Measurements from ENCODE around the gene C11orf21.
A peak's percentile ranks its signal among the peaks of the same experiment; 100 is the strongest.

C11orf21 gene

DNA sequence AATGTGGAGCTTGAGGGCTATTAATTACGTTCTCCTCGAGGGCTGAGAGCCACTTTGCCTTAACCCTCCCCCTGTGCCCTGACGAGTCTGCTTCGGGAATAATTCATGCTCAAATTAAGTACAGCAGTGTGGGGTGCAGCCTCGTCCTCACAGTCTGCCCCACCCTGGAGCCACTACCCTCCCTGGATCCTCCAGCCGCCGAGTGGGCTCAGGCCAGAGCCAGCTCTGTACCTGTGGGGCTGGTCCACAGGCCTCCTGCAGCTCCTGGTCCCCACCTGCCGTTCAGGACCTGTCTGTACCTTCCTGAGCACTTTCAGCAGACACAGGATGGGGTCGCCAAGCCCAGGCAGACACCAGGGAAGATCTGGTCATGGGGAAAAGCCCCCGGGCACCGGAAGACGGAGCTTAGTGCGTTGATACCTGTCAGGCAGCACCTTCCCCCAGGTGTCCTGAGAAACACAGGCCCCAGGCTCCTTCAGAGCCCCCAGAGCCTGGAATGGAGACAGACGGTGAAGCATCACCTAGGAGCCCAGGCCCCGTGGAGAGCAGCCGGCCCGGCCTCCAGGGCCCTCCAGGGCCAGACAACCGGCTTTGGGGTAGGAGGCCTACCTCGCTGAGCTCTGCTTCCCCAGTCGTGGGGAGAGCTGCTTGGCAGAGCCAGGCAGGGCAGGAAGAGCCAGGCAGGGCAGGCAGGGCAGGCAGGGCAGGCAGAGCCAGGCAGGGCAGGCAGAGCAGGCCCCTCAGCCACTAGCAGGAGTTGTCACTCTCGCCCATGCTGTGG is 9.8 kb upstream of the C11orf21 start:
- peak in 1 of 42 donors; percentile 13 for DNase-seq
- intact Hi-C loops (cut with DNase I) = loop anchor here (10.0 kb wide), 1 partner anchor 63 kb away; the partner anchor contains the start of gene CD81

DNA sequence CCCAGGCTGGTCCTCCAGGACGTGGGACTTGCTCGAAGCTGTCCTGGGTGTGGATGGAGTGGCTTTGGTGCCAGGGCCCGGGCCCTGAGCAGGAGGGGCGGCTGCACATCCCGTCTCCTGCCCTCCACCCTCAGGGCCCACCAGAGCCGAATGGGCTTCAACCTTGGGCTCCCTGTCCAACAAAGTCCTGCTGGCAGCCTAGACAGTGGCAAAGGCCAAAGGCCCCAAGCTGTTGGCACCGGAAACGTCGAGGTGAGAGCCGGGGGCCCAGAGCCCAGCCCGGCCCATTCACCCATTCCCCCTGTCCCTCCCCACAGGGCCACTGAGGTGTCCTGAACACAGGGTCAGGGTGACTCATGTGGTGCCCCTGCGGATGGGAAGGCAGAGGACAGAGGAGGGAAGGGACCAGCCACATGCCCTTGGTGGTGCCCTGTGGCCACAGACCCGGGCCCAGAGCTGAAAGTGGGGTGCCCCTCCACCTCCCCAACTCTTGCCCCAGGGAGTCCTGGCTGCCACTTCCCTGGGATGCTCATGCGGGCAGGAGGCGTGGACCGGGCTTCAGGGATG is 9.2 kb upstream of the C11orf21 start:
- intact Hi-C loops (cut with DNase I) = loop anchor here (10.0 kb wide), 1 partner anchor 64 kb away; the partner anchor contains the start of gene CD81
- DNase-seq = peak in 2 of 42 donors; percentile 5 to 9

DNA sequence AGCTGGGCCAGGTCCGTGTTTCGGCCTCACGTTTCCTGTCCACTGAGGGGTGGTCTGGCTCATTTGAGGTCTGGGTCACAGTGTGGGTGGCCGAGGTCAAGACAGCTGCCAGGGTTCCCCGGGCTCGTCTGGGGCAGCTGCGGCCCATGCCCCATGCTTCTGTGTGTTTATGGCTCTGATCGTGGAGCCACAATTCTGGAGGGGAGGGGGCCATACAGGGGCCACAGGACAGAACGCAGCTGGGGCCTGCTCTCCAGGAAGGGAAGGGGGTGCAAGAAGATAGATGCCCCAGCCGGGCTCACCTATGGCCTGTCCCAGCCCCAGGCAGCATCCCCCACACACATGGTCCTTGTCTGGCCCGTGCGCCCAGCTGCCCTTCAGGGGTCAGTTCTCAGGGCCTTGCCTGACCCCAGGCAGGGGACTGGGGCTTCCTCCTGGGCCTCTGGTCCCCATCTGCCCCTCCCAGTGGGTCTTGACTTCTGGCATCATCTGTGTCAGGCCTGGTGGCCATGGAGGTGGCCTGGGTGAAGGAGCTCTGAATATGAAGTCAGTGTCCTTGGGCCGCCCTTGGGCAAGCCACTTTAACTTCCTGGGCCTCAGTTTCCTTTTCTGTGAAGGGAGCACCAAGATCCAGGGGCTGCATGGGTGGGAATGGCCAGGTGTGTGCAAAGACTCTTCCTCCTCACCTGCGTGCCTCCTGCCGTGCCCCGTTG is 8.5 kb upstream of the C11orf21 start:
- DNase-seq = peak in 2 of 42 donors; percentile 4 to 13
- intact Hi-C loops (cut with DNase I) = loop anchor here (10.0 kb wide), 1 partner anchor 65 kb away; the partner anchor contains the start of gene CD81

DNA sequence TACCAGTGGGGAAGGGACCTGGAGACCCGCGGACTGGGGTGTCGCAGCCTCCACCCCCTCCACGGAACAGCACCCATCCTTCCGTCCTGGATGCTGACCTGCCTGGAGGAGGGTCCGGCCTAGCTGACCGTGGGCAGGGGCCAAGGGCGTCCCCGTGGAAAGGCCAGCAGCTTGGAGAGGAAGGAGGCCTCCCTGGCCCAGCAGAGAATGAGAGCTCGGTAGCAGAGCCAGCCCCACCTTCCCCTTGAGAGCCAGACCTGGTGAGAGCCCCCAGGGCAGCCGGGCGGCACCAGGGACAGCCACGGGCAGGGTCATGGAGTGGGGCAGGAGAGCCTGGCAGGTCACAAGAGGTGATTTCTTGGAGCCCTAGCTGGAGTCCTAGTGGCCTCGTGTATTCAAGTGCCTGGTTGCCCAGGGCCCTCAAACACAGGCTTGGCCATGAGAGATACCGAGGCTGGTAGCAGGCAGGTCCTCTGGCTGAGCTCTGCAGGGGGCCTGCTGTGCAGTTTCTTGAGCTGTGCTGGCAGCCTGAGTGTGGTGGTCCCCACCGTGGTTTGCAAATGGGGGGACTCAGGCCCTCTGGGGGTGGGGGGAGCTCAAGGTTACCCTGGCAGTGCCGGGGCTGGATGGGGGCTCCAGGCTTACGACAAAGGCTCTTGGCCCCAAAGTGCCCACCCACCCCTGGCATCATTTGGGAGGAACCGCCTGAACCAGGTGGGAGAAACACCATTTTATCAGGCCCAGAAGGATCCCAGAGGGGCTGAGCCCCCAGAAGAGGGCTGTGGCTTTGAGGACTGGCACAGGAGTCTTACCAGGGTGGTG is 7.7 kb upstream of the C11orf21 start:
- no peak for DNase-seq
- intact Hi-C loops (cut with DNase I) = loop anchor here (10.0 kb wide), 3 partner anchors 65 to 585 kb away; partner anchors contain the start of gene CD81

DNA sequence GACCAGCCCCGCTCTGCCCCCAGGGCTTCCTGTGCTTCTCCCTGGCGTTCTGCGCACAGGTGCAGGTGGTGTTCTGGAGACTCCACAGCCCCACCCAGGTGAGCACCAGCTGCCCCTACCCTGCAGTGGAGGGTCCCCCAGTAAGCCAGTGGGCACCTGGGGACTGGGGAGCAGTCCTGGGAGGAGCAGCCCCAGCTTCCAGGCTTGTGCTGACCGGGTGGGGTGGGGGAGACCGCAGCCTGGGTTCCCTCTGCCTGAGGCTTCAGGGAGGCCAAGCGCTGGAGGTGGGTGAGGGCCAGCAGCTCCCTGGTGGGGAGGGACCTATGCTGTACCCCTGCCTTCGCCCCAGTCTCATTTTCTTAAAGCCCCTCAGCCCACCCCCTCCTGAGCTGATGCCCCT is 7.0 kb upstream of the C11orf21 start:
- DNase-seq = no peak
- intact Hi-C loops (cut with DNase I) = loop anchor here (10.0 kb wide), 2 partner anchors 226 to 586 kb away; no protein-coding TSS in a partner anchor

DNA sequence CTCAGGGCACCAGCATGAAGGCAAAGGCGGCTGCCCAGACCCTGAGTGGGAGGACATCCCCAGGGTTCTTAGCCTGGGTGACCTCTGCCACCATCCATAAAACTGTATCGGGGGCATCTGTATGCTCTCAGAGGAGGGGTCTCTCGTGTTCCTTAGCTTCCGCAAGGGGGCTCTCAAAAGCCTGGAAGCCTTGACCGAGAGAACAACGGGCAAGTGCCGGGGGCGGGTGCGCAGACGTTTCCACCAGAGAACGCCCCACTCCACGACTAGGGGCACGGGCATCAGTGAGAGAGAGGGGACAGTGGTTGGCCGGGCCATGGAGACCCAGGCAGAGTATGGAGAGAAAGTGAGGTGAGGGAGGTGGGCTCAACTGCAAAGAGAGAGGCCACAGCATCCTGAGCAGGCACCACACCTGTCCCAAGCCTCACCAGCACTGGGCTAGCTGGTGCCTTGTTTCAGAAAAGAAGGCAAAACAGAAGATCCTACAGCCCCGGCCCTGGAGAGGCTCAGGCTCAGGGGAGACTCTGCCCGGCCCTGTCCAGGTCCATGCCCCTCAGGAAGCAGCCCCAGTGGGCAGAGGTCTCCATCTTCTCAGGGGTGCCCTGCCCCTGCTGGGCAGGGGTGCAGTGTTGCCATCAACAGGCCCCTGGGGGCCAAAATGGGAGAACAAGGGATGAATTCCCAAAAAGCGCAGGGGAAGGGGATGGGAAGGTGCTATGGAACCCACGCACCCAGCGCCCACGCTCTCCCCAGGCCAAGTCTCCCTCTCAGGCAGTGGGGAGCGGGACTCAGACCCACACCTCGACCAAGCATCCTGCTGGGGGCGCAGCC is 6.0 kb upstream of the C11orf21 start:
- peak in 1 of 42 donors; percentile 11 for DNase-seq
- intact Hi-C loops (cut with DNase I) = loop anchor here (10.0 kb wide), 2 partner anchors 227 to 587 kb away; no protein-coding TSS in a partner anchor

DNA sequence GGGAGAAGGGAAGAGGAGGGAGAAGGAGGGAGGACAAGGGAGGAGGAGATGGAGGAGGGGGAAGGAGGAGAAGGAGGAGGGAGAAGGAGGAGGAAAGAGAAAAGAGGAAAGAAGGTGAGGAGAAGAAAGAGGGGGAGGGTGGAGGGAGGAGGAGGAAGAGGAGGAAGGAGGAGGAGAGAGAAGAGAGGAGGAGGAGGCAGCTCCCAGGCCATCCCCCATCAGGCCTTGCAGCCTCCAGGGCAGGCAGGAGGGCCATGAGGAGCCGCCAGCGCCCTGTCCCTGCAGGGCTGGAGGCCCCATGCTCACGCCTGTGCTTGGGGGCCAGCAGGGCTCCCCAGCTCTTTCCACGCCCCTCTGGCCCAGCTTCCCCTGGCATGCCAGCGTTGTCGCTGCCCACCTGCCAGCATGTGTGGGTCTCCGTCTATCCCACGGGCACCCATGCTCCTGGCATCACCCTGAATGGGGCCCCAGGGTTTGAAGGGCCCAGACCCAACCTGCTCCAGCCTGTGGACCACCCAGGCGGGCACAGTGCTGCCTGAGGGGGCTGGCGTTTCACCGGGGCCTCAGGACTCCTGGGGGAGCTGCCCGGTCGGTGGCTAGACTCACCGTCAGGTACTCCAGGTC is 5.3 kb upstream of the C11orf21 start:
- intact Hi-C loops (cut with DNase I) = loop anchor here (10.0 kb wide), 2 partner anchors 228 to 588 kb away; no protein-coding TSS in a partner anchor
- peak in 6 of 42 donors; percentile 1 to 39 (median 14) for DNase-seq

DNA sequence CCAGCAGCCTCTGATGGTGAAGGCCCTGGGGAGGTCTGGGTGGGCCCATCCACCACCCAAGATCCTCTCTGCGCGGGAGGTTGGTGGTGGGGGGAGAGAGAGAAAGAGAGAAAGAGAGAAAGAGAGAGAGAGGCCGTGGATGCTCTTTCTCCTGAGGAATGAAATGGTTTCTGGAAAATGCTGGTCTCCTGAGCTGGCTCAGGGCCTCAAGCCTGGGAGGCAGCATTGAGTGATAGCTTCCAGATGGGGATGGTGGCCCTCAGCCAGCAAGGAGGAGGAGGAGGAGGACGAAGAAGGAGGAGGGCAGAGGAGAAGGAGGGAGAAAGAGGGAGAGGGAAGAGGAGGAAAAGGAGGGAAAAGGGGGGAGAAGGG is 4.7 kb upstream of the C11orf21 start:
- intact Hi-C loops (cut with DNase I) = loop anchor here (10.0 kb wide), 2 partner anchors 228 to 588 kb away; no protein-coding TSS in a partner anchor
- peak in 8 of 42 donors; percentile 3 to 40 (median 12) for DNase-seq

DNA sequence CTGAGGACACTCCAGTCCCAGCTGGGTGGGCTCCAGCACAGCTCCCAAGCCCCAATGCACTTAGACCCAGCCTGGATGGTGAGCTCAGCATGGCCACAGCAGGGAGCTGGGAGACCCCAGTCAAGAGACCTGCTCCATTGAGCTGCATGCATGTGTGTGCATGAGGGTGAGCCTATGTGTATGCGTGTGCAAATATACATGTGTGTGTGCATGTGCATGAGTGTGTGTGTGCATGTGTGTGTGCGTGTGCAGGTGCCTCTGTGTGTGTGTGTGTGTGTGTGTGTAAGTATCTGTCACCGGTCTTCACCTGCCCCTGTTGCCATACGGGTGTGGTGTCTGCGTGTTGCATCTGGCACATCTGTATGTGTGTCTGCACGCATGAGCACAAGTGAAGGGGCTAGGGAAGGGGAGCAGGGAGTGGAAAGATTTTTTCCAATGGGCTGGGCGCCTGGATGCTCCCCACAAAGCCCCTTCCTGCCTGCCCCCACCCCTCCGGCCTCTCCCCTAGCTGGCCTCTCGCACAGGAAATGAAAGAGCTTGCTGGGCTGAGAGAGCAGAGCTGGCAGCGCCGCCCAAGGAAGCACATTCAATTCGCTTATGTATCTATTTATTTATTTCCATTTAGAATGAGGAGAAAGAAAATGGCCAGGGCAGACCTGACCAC is 4.2 kb upstream of the C11orf21 start:
- DNase-seq = peak in 9 of 42 donors; percentile 2 to 43 (median 25)

DNA sequence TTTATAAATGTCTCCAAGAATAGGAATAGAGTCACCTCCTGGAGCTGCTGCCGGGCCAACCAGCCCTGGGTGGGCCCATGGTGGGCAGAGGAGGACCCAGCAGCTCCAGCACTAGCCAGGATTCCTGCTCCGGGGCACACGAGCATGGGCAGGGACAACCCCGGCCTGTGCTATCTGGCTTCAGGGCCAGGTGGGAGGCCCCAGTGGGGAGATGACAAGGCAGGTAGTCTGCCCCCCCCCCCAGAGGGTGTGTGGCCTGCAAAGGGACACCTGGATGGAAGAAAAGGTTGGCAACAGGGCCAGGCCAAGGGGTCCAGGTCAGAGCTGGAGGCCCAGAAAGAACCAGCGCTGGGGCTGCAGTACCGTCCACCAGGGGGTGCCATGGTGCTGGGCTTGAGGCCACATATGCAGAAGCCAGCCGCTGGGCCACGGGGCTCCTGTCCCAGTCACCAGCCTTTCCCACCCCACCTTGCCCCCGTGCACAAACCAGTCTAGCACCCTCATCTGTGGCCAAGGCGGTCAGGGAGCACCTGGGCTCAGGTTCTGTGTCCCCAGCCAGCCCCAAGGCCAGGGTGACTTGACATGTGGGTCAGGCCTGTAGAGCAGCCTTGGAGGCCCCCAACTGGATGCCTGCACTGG is 3.5 kb upstream of the C11orf21 start:
- intact Hi-C loops (cut with DNase I) = loop anchor here (2.0 to 10.0 kb wide), 3 partner anchors 116 to 590 kb away; no protein-coding TSS in a partner anchor

More for the DNA sequence above, 4.2 kb upstream of the C11orf21 start:
- intact Hi-C loops (cut with DNase I) = loop anchor here (2.0 to 10.0 kb wide), 3 partner anchors 115 to 589 kb away; no protein-coding TSS in a partner anchor

DNA sequence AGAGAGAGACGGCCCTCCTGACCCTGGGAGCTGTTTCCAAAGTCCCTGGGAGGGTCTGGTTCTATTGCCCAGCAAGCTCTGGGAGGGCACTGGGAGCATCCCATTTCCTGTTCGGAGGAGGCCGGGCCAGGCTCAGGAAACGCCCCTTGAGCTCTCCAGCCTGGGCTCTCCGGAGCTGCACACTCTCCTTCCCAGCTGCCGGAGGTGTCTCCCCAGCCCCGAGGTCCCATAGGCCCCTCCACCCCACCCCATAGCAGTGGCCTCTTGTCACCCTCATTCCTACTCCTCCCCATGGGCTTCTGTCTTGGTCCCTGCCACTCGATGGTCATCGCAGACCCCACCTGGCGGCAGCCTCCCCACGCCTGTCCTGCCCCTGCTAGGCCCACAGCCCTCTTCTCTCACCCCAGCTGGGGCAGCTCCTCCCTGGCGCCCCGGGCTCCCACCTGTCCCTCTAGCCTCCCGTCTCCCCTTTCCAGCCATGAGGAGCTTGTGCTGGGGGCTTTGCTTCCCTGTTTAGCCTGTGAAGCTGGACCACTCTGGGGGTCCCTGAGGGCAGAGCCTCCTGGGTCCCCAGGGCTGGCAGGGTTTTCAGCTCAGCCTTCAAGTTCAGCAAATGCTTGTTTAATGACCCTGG is 2.9 kb upstream of the C11orf21 start:
- intact Hi-C loops (cut with DNase I) = loop anchor here (2.0 to 10.0 kb wide), 3 partner anchors 116 to 590 kb away; no protein-coding TSS in a partner anchor
- DNase-seq = peak in 11 of 42 donors; percentile 3 to 30 (median 11)

More for the DNA sequence above, 3.5 kb upstream of the C11orf21 start:
- peak; percentile 83 to 96 (median 90) for DNase-seq

DNA sequence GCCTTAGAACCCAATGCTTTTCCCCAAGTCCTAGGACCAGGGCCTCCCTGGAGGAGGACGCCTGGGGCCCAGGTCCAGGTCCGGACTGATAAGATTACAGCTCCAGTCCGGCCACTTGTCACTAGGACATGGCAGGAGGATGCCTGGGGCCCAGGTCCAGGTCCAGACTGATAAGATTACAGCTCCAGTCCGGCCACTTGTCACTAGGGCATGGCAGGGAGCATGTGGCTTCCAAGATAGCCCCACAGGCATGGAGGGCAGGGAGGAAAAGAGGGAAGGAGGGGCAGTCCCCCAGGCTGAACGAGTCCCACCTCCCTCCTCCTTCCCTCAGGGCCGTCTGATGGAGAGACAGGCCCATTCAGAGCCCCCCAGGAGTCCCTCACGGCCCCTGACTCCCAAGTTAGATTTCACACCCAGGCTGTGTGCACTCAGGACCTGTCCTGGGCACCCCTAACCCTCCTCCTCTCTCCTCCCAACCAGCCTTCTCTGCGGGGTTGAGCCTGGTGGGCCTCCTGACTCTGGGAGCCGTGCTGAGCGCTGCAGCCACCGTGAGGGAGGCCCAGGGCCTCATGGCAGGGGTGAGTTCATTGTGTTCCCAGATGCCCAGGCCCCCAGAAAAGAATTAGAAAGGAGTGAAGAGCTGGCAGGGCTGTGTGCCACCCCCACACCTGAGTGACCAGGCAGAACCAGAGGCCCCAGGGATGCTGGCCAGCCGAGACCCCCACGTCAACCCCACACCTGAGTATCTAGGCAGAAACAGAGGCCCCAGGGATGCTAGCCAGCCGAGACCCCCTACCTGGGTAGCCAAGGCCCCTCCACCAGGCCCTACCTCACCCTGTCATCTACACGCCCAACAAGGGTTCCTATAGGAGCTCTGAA is 2.1 kb upstream of the C11orf21 start:
- intact Hi-C loops (cut with DNase I) = loop anchor here (2.0 to 10.0 kb wide), 3 partner anchors 117 to 591 kb away; no protein-coding TSS in a partner anchor
- peak in 10 of 42 donors; percentile 2 to 34 (median 11) for DNase-seq

DNA sequence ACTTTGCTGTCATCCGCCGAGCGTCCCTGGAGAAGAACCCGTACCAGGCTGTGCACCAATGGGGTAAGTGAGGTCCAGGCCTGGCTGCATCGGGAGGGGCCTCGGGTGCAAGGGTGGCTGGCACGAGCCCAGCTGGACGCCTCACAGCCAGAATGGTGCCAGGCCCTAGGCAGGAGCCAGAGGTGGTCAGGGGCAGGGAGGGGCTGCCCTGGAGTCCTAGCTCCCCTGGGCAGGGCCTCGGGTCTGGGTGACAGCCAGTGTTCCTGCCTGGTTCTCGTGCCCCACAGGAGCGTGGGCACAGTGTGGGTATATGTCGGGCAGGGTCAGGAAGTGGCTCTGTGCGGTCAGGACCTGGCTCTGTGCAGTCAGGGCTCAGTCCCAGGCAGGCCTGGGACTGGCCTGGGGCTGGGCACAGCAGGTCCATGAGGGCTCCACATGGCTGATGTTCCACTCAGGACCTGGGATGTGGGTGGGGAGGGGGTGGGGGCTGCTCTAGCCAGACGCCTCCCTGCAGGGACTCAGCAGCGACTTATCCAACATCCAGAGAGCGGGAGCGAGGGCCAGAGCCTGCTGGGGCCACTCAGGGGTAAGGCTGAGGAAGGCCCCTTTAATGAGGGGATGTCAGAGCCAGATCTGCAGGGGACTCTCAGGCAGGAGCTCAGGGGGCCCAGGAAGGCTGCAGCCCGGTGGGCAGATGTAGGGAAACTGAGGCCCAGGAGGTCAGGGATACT is 1.3 kb upstream of the C11orf21 start:
- peak in 7 of 42 donors; percentile 8 to 45 (median 30) for DNase-seq
- intact Hi-C loops (cut with DNase I) = loop anchor here (10.0 kb wide), 2 partner anchors 232 to 592 kb away; no protein-coding TSS in a partner anchor
